OCI-LY1 (cell line): Measurements from ENCODE around the gene SEMA4F.

Source experiments
- H2AFZ ChIP-seq: fragments of 200-600 bp; sonication (generic), shearing (Covaris generic); 2 replicates; pipeline ENCODE4 v1.6.0; 2014; ENCODE audit warnings: antibody characterized with exemption, mild to moderate bottlenecking, low read length
- H3F3A ChIP-seq: fragments of 200-600 bp; sonication (generic), shearing (Covaris generic); 2 replicates; pipeline ENCODE4 v1.6.0; 2014; ENCODE audit warnings: mild to moderate bottlenecking, antibody characterized with exemption, low read length, moderate library complexity; ENCODE audit not compliant: insufficient read depth
- H3K27ac ChIP-seq: fragments of 200-600 bp; sonication (generic); 2 replicates; pipeline ENCODE4 v1.5.1; 2014; ENCODE audit warnings: low read length, mixed run types, mild to moderate bottlenecking, low read depth; ENCODE audit not compliant: poor library complexity, severe bottlenecking
- H3K27me3 ChIP-seq: fragments of 200-600 bp; sonication (generic); 2 replicates; pipeline ENCODE4 v1.6.0; 2014; ENCODE audit warnings: antibody characterized with exemption, mild to moderate bottlenecking, low read length, moderate library complexity; ENCODE audit not compliant: insufficient read depth
- H3K36me3 ChIP-seq: fragments of 200-600 bp; sonication (generic); 2 replicates; pipeline ENCODE4 v1.6.1; 2014; ENCODE audit warnings: mild to moderate bottlenecking, antibody characterized with exemption, low read length, moderate library complexity, mixed read lengths; ENCODE audit not compliant: insufficient read depth
- H3K4me1 ChIP-seq: fragments of 200-600 bp; sonication (generic); 2 replicates; pipeline ENCODE4 v1.5.1; 2014; ENCODE audit warnings: mild to moderate bottlenecking, low read length, moderate library complexity; ENCODE audit not compliant: insufficient read depth, severe bottlenecking
- H3K4me2 ChIP-seq: fragments of 200-600 bp; sonication (generic), shearing (Covaris generic); 2 replicates; pipeline ENCODE4 v1.6.1; 2014; ENCODE audit warnings: low read length
- H3K4me3 ChIP-seq: fragments of 200-600 bp; sonication (generic); 2 replicates; pipeline ENCODE4 v1.5.1; 2014; ENCODE audit warnings: low read length, low read depth, mild to moderate bottlenecking, mixed read lengths; ENCODE audit not compliant: poor library complexity, severe bottlenecking
- H3K79me2 ChIP-seq: fragments of 200-600 bp; shearing (Covaris generic); 2 replicates; pipeline ENCODE4 v1.6.1; 2016; ENCODE audit warnings: mixed run types, low read length, mixed read lengths; ENCODE audit not compliant: insufficient read depth
- H3K9ac ChIP-seq: fragments of 200-600 bp; sonication (generic), shearing (Covaris generic); 2 replicates; pipeline ENCODE4 v1.6.1; 2014; ENCODE audit warnings: mild to moderate bottlenecking, low read length, mixed read lengths
- H3K9me2 ChIP-seq: fragments of 200-600 bp; sonication (generic), shearing (Covaris generic); 2 replicates; pipeline ENCODE4 v1.6.1; 2014; ENCODE audit warnings: low read depth, mild to moderate bottlenecking, low read length, mixed read lengths
- H3K9me3 ChIP-seq: fragments of 200-600 bp; shearing (Covaris generic); 2 replicates; pipeline ENCODE4 v1.6.1; 2014; ENCODE audit warnings: low read length, mixed read lengths
- H4K20me1 ChIP-seq: fragments of 200-600 bp; sonication (generic), shearing (Covaris generic); 2 replicates; pipeline ENCODE4 v1.6.0; 2016; ENCODE audit warnings: mild to moderate bottlenecking, low read length; ENCODE audit not compliant: insufficient read depth
- CTCF ChIP-seq: fragments of 200-600 bp; sonication (generic), shearing (Covaris generic); IDR thresholded peaks from 2 replicates; pipeline ENCODE4 v1.5.1; 2017; ENCODE audit warnings: mild to moderate bottlenecking, antibody characterized with exemption, low read length, moderate library complexity, mixed read lengths
- EZH2 ChIP-seq: fragments of 200-600 bp; sonication (generic), shearing (Covaris generic); IDR thresholded peaks from 2 replicates; pipeline ENCODE4 v1.8.0; 2017; ENCODE audit warnings: borderline replicate concordance, mixed run types, mild to moderate bottlenecking, antibody characterized with exemption, low read length, moderate library complexity, mixed read lengths

Gene SEMA4F

GRCh38 chr2:74659462-74659861 is 5.4 kb downstream of the SEMA4F start:
- no peak for TF ChIP-seq EZH2
- TF ChIP-seq CTCF: no peak
- Histone ChIP-seq H3K27ac (no peak overlapping the region), H3K9me2 (no peaks in the 10 kb centered on the region), H3K9ac (no peak overlapping the region), H3K4me1 (peaks cover 6% of the 10 kb centered on the region), H3K4me3 (no peak overlapping the region), H3K9me3 (no peaks in the 10 kb centered on the region), H3K36me3 (no peaks in the 10 kb centered on the region), H4K20me1 (no peaks in the 10 kb centered on the region), H3K4me2 (no peak overlapping the region), H2AFZ (no peak overlapping the region), H3K79me2 (no peaks in the 10 kb centered on the region), H3K27me3 (no peaks in the 10 kb centered on the region), H3F3A (no peaks in the 10 kb centered on the region)

- H2AFZ ChIP-seq: no peak overlapping the region
- no peak overlapping the region for H3K9ac ChIP-seq
- no peaks in the 10 kb centered on the region for H3K27me3 ChIP-seq
- H3K4me2 ChIP-seq: no peak overlapping the region
- H3F3A ChIP-seq: no peaks in the 10 kb centered on the region
- H3K4me1 ChIP-seq: no peaks in the 10 kb centered on the region
- H3K4me3 ChIP-seq: no peak overlapping the region
- H3K36me3 ChIP-seq: no peaks in the 10 kb centered on the region
- TF ChIP-seq EZH2 (no peak), CTCF (no peak)
- H4K20me1 ChIP-seq: no peaks in the 10 kb centered on the region
- no peaks in the 10 kb centered on the region for H3K9me2 ChIP-seq
- no peaks in the 10 kb centered on the region for H3K9me3 ChIP-seq
- no peaks in the 10 kb centered on the region for H3K79me2 ChIP-seq
- no peak overlapping the region for H3K27ac ChIP-seq
Observed at GRCh38 chr2:74668087-74668486, 14.0 kb downstream of the SEMA4F start.

GRCh38 chr2:74670263-74670662 is 16.2 kb downstream of the SEMA4F start:
- Histone ChIP-seq H3K9me2 (no peaks in the 10 kb centered on the region), H3K4me2 (no peak overlapping the region), H2AFZ (no peak overlapping the region), H3K27ac (no peak overlapping the region), H3F3A (no peaks in the 10 kb centered on the region), H3K4me1 (no peaks in the 10 kb centered on the region), H4K20me1 (no peaks in the 10 kb centered on the region), H3K9me3 (no peaks in the 10 kb centered on the region), H3K9ac (no peak overlapping the region), H3K4me3 (no peak overlapping the region), H3K79me2 (no peaks in the 10 kb centered on the region), H3K36me3 (no peaks in the 10 kb centered on the region), H3K27me3 (no peaks in the 10 kb centered on the region)
- TF ChIP-seq EZH2 (no peak), CTCF (no peak)
